Peyer's patch (tissue), 4 donors: ENCODE data around the gene PWWP2B. TPM values are rescaled to one million over a fixed set of nuclear protein-coding genes. Genes with fewer than 3 reads are reported as not detected.

Experiments used
- DNase-seq, 3 donors: peaks; one replicate each; pipeline ENCODE4 v3.0.0-alpha.2; 2017 to 2019
- H3K27ac ChIP-seq, 4 donors: fragments of 200-600 bp; sonication (generic); one replicate each; pipeline ENCODE4 v1.5.1; 2016 to 2019
- H3K27me3 ChIP-seq, 2 donors: fragments of 200-600 bp; sonication (generic); one replicate each; pipeline ENCODE4 v1.5.1; 2019
- H3K36me3 ChIP-seq, 3 donors: fragments of 200-600 bp; sonication (generic); one replicate each; pipeline ENCODE4 v1.5.1; 2016 to 2019
- H3K4me1 ChIP-seq, 4 donors: fragments of 200-600 bp; sonication (generic); one replicate each; pipeline ENCODE4 v1.5.1; 2016 to 2019
- H3K4me3 ChIP-seq, 4 donors: fragments of 200-600 bp; sonication (generic); 1 replicate in 3 of 4; 2 replicates in 1 of 4; pipeline ENCODE4 v1.5.1; 2016 to 2019; ENCODE audit warnings: mild to moderate bottlenecking in 1 of 4
- H3K9me3 ChIP-seq, 4 donors: fragments of 200-600 bp; sonication (generic); one replicate each; pipeline ENCODE4 v1.5.1; 2016 to 2019; ENCODE audit warnings: mild to moderate bottlenecking in 1 of 4
- POLR2A ChIP-seq, 2 donors: fragments of 450-650 bp; IDR thresholded peaks; one replicate each; pipeline ENCODE4 v1.5.1; 2017; ENCODE audit warnings: antibody characterized with exemption in 2 of 2, mild to moderate bottlenecking in 2 of 2, moderate library complexity in 2 of 2
- total RNA-seq, 4 donors: library from RNA; depleted of rRNA; stranded (reverse); fragments of >200 nt; gene quantifications; one replicate each; pipeline ENCODE4 v1.1.0, GENCODE V29; 2016
- TF ChIP-seq, protein P1 (sequence below), 6 experiments: fragments of 450-650 bp in 4 of 6; fragments of 200-600 bp in 2 of 6; sonication (generic) in 1 of 6; IDR thresholded peaks; one replicate each; pipeline ENCODE4 v1.5.1; 2017 to 2019; ENCODE audit warnings: antibody characterized with exemption in 6 of 6, mild to moderate bottlenecking in 3 of 6, moderate library complexity in 1 of 6

Gene PWWP2B
- total RNA-seq, 4 donors from 2014 or later, result 11.4 to 19.2 (median 15.1) TPM

DNA sequence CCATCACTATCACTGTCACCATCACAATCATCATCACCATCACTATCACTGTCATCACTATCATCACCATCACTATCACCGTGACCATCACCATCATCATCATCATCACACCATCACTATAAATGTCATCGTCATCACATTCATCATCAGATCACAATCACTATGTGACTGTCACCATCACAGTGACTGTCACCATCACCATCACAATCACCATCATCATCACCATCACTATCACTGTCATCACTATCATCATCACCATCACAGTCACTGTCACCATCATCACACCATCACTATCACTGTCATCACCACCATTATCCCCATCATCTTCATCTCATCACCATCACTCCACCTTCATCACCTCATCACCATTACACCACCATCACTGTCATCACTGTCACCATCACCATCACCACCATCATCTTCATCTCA, 31.0 kb downstream of the PWWP2B start:
- Histone ChIP-seq H3K4me3 (no peak overlapping the region), H3K4me1 (peaks cover 0 to 12% (median 2%) of the 10 kb centered on the region in 4 donors), H3K27me3 (no peaks in the 10 kb centered on the region), H3K36me3 (no peaks in the 10 kb centered on the region), H3K27ac (no peak overlapping the region), H3K9me3 (no peaks in the 10 kb centered on the region)
- DNase-seq, result no peak
- TF ChIP-seq, protein P1, sequence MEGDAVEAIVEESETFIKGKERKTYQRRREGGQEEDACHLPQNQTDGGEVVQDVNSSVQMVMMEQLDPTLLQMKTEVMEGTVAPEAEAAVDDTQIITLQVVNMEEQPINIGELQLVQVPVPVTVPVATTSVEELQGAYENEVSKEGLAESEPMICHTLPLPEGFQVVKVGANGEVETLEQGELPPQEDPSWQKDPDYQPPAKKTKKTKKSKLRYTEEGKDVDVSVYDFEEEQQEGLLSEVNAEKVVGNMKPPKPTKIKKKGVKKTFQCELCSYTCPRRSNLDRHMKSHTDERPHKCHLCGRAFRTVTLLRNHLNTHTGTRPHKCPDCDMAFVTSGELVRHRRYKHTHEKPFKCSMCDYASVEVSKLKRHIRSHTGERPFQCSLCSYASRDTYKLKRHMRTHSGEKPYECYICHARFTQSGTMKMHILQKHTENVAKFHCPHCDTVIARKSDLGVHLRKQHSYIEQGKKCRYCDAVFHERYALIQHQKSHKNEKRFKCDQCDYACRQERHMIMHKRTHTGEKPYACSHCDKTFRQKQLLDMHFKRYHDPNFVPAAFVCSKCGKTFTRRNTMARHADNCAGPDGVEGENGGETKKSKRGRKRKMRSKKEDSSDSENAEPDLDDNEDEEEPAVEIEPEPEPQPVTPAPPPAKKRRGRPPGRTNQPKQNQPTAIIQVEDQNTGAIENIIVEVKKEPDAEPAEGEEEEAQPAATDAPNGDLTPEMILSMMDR (IDR thresholded peaks at IDR 0.05), result no peak
- no peak for TF ChIP-seq POLR2A (IDR thresholded peaks at IDR 0.05)

DNA sequence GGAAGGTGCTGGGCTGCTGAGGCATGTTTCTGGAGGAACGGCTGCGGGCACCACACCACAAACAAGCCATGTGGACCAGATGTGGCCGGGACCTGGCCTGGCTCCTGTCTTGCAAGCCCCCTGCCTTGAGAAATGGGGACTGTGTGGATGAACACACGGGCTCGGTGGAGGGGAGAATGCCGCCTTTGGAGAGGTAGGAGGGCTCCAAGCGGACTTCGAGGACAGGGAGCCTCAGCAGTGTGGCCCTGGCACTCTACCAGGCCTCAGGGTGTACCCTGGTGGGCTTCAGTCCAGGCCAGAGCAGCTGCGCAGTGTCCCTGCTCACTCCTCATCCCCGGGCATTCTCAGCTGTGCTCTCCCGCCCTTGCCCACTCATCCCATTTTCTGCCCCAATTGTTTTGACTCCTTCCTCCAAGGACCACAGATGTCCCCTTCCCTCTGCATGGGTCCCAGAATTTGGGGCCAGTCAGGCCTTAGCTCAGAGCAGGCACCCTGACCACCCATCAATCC, 31.5 kb downstream of the PWWP2B start:
- Histone ChIP-seq H3K9me3 (no peaks in the 10 kb centered on the region), H3K27me3 (no peaks in the 10 kb centered on the region), H3K36me3 (no peaks in the 10 kb centered on the region), H3K4me1 (peaks cover 0 to 6% (median 0%) of the 10 kb centered on the region in 4 donors), H3K4me3 (no peak overlapping the region), H3K27ac (no peak overlapping the region)
- no peak for DNase-seq
- TF ChIP-seq, protein P1 (IDR thresholded peaks at IDR 0.05), result no peak
- TF ChIP-seq POLR2A (IDR thresholded peaks at IDR 0.05), result no peak

DNA sequence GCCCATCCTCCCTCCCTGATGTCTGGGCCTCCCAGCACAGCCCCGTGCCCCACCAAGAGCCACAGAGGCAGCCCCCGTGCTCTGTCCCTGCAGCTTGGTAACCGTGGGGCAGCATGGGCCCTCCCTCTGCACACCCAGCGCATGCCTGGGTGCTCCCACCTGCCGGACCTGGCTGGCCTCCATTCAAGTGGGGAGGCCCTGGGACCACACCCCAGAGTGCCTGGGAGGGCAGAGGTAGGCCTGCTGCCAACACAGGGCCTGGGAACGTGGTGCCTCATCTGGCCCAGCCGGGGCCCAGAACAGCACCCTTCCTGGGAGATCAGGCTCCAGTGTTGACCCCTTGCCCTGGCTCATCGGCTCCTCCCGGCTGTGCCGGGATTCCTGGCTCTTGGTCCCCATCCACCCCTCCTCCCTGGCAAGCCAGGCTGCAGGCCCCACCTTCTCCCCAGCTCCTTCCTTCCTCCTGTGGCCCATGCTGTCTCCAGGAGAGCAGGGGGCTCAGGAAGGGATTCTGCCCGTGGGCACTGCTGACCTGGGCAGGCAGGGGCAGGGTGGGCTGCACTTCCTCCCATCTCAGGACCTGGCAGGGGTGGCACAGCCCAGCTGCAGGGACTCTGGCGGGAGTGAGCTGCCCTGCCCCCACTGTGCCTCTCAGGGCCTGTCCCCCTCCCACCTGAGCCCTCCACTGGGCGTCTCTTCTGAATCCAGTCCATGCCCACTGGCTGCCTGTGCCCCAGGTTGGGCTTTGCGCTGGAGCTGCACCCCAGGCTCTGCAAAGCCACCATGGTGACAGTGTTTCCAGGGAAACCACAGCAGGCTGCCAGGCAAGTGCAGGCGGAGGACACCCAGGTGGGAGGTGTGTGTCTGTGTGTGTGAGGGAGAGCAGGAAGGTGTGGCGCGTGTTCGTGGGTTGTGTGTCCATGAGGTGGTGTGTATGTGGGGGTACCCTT, 32.6 kb downstream of the PWWP2B start:
- Histone ChIP-seq H3K36me3 (no peaks in the 10 kb centered on the region), H3K9me3 (no peaks in the 10 kb centered on the region), H3K4me1 (peaks cover 0 to 5% (median 0%) of the 10 kb centered on the region in 4 donors), H3K27ac (peak overlapping the region in 1 of 4 donors; percentile 5), H3K27me3 (no peaks in the 10 kb centered on the region), H3K4me3 (no peak overlapping the region)
- no peak for TF ChIP-seq POLR2A (IDR thresholded peaks at IDR 0.05)
- TF ChIP-seq, protein P1 (IDR thresholded peaks at IDR 0.05), result no peak
- no peak for DNase-seq

DNA sequence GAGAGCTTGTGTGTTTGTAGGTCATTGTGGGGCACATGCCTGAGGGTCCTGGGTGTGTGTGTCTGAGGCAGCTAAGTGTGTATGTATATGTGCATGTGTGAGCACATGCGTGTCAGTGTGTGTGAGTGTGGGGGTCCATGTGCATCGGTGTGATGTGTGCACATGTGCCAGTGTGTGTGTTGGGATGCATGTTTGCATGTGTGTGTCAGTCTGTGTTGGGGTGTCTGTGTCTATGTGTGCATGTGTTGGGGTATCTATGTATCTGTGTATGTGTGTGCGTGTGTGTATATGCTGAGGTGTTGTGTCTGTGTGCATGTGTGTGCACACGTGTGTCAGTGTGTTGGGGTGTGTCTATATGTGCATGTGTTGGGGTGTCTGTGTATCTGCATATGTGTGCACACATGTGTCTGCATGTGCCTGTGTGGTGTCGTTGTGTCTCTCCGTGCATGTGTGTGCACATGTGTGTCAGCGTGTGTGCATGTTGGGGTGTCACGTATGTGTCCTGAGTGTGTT, 33.3 kb downstream of the PWWP2B start:
- no peak for DNase-seq
- Histone ChIP-seq H3K27me3 (no peaks in the 10 kb centered on the region), H3K9me3 (no peaks in the 10 kb centered on the region), H3K27ac (no peak overlapping the region), H3K4me3 (no peak overlapping the region), H3K4me1 (peaks cover 0 to 5% (median 0%) of the 10 kb centered on the region in 4 donors), H3K36me3 (no peaks in the 10 kb centered on the region)
- no peak for TF ChIP-seq POLR2A (IDR thresholded peaks at IDR 0.05)
- TF ChIP-seq, protein P1 (IDR thresholded peaks at IDR 0.05), result no peak

DNA sequence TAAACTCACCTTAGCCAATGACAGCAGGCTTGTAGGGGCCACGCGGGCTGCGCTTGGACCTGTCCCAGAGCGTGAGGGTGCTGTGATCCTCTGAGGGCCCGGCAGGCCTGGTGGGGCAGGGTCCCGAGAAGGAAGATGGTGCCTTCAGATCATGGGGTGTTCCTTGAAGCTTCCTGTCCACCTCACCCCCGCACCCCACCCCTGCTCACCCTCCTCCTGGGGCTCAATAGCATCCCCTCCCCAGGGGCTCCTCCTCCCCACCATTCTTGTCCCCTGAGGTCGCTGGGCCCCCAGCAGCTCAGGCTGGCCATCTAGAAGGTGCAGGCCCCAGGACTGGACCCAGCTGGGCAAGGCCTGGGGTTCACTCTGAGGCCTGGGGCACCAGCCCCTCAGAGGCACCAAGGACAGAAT, 33.9 kb downstream of the PWWP2B start:
- no peak for DNase-seq
- H3K9me3 ChIP-seq, result no peaks in the 10 kb centered on the region
- no peaks in the 10 kb centered on the region for H3K27me3 ChIP-seq
- peaks cover 0 to 5% (median 0%) of the 10 kb centered on the region in 4 donors for H3K4me1 ChIP-seq
- no peak overlapping the region for H3K27ac ChIP-seq
- H3K4me3 ChIP-seq, result no peak overlapping the region
- TF ChIP-seq POLR2A (IDR thresholded peaks at IDR 0.05), result no peak
- TF ChIP-seq, protein P1 (IDR thresholded peaks at IDR 0.05), result no peak
- no peaks in the 10 kb centered on the region for H3K36me3 ChIP-seq
